GM18508 (cell line): ENCODE data around the gene GDNF.
"Not testable (repeated sequence)": the region's sequence is repeated elsewhere in the genome, so short reads cannot be mapped to it uniquely, and the experiment has no call there.

Experiments used
- ATAC-seq: cut with Tn5 transposase; IDR thresholded peaks from one replicate; pipeline ENCODE4 v1.9.1; 2021; ENCODE audit warnings: moderate number of reproducible peaks; ENCODE audit not compliant: insufficient read depth, unreplicated experiment

The GDNF gene

DNA sequence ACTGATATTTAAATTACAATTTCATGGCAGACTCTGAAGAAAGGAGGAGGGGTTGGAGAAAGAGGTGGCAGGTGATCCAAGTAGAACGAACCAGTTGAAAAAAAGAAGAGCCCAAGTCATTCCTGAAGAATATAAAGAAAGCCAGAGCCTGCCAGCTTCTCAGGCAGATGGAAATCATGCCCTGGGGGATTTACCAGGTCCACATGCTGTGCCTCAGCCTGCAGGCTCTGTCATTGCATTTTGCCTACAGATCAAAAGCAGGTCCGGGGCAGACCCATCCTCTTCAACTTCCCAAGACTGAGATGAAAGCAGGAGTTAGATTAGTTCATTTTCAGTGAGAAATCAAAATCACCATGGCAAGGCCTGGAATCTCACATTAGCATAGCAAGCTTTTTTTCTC, 48.5 kb downstream of the GDNF start:
- no peak for ATAC-seq

DNA sequence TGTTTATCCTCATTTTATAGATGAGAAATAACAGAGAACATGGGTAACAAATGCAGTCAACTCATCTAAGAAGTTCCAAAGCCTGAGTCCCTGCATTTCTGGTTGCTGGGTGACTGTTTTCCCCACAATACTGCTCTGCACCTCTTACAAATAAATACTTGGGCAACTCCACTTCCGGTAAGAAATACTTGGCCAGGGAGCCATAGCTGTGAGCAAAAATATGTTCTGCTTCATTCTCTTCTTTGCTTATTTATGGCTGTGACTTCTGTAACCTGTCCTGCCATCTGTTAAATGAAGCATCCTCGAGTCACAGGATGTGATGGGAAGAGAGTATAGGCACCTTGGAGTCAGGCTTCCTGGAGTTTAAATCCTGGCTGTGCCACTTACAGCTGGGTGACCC, 49.9 kb downstream of the GDNF start:
- ATAC-seq: no peak

DNA sequence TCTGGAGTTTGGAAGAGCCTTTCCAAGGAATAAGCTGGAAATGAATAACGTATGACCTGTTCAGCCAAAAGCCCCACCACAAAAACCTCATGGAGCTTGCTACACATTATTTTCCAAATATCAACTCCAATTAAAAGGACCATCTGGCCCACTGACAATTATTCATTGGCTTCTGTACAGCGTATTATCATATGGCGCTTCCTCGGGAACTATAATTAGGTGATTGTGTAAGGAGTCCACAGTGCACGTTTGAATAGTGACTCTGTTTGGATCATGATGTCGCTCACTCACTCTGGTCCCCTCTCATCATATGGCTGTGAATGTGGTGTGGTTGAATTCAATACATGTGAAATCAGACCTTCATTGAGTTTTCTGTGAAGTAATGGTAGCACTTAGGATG, 52.1 kb downstream of the GDNF start:
- ATAC-seq: no peak

DNA sequence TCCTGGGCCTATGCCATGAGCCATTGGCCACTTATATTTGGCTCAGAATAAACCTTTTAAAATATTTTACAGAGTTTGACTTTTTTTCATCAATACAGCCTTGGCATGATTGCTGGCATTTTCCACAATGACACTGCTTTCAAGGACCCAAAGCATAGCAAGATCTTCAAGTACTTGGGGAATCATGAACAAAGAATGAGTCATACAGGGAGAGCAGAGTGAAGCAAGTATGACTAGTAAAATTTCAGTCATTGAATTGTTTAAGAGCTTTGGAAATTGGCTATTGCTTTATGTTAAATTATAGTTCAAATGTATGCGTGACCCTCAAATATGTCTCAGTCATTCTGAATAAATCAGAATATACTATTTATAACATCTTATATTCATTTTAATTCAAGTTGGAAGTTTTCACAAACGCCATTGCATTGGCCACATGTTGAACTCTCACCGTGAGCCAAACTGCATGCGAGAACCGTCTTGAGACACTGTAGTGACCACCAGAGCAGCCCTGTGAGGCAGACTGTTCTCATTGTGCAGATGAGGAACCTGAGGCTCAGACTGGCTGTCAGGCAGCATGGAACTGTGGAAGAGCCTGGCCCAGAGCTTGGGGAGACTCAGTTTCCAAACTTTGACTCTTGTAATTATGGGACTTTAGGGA, 52.9 kb downstream of the GDNF start:
- ATAC-seq: no peak

DNA sequence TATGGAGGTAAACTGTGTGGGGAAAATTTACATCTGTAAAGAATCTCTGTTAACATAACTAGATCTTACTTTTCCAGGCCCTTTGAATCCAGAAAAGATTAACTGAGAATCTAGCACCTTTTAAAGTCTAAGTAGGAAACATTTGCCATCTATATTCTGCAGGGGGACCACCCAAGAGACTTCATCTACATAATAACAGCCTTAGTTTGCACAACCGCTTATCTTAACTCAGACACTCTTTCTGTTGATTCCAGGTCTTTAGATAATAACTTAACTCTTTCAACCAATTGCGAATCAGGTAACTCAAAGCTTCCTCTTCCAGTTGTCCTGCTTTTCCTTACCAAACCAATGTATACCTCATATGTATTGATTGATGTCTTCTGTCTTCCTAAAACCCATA, 53.4 kb downstream of the GDNF start:
- ATAC-seq: no peak

DNA sequence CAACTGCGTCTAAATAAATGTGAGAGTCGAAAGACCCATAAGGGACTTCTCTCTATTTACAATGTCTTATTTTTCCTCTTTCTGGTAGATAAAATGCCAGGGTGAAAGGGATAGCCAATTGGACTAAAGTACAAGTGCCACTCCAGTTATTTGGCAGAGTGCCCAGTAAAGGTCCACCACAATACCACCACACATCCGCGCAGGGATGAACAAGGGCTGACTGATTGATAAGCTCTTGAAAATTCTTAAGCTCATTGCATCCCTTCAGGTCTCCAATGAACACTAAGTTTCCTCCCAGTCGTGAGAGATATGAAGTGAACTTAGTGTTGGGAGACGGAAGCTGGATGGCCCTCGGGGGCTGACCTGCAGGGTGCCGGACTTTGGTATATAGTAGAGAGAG, 58.4 kb downstream of the GDNF start:
- ATAC-seq: not testable (repeated sequence)

DNA sequence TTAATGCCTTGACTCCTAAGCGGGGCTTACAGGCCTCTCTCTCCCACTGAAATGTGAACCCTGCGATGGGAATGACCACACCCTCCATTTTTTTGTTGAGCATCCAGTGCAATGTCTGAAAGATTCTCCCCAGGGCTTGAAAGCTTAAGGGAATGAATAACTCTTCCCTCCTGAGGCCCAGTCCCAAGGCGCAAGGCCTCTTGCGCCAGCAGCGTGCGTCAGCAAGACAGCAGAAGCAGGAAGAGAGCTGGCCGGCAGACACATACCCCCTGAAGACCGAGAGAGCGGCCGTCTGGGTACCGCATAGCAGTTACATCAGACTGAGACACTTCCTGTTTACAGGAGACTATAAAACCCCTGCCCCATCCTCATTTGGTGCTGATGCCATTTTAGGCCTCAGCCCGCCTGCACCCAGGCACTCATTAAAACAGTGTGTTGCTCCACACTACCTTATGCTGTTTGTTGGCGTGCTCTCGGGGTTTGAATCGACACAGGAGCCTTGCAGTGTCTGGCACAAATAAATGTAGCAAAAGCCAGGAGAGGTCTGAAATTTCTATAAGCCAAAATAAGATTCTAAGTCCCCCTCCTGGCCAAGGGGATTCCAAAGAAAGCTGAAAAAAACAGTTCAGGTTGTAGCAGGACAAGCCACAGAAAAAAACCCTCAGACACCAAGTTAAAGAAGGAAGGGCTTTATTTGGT, 62.3 kb downstream of the GDNF start:
- no peak for ATAC-seq

DNA sequence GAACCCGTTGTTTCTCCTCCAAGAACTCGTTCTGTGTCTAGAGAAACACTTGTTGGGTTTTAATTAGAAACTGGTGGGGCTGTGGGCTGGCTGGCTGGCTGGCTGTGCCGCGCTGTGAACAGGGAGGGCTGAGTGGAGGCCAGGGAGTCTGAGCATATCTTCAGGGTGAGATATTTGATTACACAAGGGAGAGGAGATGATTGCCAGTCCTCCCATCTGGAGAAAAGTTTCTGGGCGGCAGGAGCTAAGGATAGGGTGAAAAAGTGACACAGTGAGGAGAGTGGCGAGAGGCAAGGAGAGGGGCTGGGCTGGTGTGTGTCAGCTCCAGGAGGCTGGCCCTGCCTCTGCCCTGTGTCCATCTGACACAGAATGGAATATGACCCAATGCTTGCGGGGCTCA, 63.0 kb downstream of the GDNF start:
- ATAC-seq: no peak

DNA sequence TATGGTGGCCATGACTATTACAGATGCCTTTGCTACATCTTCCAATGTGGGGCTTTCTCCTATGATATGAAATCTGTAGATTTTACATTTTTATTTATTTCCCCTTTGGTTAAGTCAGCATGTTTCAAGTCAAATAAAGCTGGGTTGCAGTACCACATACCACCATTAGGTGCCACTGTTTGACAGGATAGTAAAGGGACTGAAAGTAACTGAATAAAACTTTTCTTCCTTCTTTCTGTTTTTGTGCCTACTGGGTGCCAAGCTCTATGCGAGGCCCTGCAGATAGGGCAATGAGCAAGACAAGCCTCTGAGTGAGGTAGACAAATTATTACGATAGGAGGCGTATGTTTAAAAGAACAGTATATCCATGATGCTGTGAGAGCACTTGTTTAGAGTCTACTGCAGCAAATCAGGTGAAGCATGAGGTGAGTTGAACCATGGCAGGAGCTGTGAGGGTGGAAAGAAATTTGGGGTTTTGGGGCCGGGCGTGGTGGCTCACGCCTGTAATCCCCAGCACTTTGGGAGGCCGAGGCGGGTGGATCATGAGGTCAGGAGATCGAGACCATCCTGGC, 64.8 kb downstream of the GDNF start:
- no peak for ATAC-seq

DNA sequence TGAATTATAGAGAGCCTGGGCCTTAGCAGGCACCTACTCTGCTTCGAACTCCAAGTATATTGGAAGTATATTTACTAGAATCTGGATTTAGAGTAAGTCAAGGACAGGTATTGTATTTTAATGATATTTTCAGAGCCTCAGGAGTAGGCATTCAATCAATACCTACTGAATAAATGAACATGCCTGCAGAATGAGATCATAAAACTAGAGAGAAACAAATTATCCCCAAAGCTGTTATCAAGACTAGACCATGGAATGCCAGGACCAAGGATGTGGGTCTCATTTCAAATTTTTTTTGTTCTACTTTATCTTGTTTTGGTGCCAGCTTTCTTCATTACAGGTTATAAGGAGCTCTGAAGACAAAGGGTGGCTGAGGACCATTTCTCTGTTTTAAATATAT, 66.0 kb downstream of the GDNF start:
- no peak for ATAC-seq

DNA sequence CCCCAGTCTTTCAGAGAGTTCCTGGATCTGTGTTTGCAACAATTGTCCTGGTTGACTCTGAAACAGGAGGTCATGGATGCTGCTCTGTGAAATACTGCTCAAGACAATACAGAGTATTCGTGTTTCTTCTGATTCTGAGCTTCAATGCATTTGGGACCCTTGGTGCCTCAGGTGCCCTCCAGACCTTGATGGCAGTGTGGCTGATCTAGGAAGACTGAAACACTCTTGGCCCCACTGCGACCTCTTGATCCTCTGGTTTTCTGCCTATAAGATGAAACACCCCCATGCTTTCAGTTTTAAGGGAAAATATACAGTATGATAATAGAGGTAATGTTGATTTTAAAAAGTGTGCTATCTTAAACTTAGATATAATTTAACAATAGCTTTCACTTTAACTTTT, 67.6 kb downstream of the GDNF start:
- no peak for ATAC-seq

DNA sequence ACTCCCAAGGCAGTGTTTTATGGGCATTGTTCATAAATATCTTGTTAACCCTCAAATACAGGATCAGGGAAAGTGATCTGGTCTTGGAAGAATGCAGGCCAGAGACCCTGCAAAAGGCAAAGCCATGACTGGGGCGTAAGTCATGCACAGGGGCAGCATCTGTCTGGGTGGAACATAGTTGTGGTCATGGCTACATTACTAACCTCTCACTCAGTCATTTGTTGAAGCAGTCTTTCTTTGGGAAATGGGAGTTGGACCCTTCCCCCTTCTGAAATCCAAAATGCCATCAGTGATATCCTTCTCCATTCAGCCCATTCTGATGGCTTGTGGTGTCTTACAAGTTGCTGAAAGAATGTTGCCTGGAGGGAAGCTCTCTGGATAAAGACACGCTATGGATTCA, 68.1 kb downstream of the GDNF start:
- ATAC-seq: no peak

DNA sequence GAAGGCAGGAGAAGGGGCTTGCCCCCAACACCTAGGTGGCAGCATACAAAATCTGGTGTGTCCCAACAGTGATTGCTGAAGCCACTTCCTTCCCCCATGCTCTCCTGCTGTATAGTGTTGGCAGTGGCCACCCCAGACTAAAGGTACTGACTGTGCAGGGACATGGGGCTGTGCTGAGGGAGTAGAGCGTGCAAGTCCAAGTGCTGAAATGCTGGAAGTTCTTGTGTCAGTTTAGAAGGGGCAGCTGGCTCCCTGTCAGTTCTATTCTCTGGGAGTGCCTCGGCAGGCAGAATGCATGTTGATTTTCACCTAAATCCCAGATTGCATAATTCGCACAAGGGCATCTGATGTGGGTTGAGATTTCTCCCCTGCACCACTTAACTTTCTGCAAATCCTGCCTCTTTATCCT, 68.6 kb downstream of the GDNF start:
- no peak for ATAC-seq

DNA sequence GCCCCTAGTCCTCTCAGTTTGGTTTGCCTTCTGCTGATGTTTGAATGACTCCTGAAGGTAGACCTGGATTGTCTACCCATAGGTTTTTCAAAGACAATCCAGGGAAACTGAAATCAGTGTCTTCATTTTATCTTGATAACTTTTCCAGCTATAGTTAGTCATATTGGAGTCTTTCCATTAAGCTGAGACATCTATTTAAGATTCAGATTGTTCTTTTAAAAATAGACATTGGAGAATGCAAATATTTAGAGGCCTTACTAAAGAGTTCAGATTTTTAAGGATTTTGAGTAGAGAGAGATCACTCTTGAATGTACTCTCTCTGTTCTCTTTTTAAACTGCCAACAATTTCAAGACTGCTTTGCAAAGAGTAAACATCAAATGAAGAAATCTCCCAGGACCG, 69.1 kb downstream of the GDNF start:
- no peak for ATAC-seq

DNA sequence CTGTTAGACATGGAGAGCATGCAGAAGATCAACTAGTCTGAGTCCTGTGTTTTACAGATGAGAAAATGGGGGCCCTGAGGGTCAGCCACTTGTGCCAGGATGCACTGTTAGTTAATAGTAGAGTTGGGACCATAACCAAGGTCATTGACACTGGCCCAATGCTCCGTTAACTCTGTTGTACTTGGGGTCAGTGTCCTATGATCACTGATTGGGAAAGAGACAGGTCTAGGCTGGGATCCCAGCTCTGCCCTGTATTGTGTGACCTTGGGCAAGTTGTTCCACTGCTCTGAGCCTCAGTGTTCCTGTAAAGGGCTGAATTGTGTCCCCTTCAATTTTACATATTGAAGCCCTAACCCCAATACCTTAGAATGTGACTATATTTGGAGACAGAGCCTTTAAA, 70.0 kb downstream of the GDNF start:
- no peak for ATAC-seq

DNA sequence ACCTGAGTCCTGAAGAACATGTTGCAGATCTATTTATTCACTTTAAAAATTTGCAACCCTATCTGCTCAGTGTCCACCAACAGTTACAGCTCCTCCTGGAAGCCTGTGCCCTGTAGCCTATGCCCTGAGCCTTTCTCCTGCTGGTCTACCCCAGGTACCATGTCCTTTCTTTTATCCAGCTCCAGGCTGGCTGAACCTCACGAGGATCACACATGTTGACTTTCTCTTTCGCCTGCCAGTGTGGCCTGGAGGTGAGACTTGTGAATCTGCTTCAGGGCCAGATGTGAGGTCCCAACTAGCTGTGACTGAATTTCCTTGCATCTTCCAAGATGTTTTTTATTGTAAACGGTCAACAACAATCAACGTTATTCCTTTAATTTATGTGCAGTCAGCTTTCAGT, 70.7 kb downstream of the GDNF start:
- no peak for ATAC-seq

DNA sequence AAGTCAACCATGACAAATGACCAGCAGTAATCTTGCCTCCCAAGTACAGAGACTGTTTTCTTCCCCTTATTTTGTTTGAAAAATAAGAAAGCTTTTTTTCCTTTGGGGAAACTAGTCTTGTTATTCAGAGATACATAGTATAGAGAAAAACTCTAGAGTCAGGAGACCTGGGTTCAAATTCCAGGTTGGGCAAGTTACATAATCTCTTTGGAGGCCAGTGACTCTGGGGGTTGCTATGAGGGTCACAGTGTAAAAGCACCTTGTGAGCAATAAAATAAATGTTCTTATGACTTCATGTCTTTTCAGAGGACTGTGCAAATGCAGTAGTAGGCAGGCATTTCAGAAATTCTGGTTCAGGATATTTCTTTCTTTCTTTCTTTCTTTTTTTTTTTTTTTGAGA, 71.5 kb downstream of the GDNF start:
- ATAC-seq: no peak

DNA sequence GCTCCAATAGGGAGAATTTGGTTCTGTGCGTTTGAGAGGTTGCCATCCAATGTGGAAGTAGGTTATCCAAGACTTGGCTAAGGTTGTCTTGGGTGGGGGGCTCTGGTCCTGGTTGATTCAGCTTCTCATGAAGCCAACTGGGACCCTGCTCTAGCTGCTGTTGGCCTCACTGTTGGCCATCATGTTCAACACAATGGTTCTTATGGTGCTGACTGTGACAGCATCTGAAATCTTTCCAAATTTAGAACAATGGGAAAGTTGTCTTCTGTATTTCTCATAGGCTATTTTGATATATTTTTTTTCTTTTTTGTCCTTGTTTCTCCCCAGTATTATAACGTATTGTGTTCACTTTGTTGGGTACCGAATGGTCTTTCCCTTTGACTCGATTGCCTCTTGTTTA, 71.9 kb downstream of the GDNF start:
- no peak for ATAC-seq

DNA sequence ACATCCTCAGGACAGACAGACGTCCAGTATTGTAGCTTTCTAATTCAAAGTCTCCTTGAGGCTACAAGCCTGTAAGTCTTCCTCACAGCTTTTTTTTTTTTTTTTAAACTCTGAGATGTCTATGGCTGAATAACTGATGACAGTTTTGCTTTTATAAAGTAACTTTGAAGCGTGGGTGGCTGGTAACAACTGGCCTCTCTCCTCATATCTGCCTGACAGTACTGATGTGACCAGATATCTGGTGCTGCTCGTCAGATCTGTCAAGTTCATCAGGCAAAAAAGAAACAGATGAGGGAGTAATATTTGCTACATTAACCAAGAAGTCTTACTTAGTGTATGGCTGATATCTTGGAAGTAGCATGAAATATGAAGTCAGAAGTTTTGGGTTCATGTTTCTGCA, 72.6 kb downstream of the GDNF start:
- ATAC-seq: no peak
